ENCODE results near the gene CLNK.

The CLNK gene, protein sequence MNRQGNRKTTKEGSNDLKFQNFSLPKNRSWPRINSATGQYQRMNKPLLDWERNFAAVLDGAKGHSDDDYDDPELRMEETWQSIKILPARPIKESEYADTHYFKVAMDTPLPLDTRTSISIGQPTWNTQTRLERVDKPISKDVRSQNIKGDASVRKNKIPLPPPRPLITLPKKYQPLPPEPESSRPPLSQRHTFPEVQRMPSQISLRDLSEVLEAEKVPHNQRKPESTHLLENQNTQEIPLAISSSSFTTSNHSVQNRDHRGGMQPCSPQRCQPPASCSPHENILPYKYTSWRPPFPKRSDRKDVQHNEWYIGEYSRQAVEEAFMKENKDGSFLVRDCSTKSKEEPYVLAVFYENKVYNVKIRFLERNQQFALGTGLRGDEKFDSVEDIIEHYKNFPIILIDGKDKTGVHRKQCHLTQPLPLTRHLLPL

GRCh38 chr4:10684631-10685030, at the start of gene CLNK:
CLNK (minus strand) TSS chr4:10684768; CDS start chr4:10667869, 16,899 bp downstream.
- DNase-seq (ENCODE audit: low read depth in 2 of 2): no peak

DNA sequence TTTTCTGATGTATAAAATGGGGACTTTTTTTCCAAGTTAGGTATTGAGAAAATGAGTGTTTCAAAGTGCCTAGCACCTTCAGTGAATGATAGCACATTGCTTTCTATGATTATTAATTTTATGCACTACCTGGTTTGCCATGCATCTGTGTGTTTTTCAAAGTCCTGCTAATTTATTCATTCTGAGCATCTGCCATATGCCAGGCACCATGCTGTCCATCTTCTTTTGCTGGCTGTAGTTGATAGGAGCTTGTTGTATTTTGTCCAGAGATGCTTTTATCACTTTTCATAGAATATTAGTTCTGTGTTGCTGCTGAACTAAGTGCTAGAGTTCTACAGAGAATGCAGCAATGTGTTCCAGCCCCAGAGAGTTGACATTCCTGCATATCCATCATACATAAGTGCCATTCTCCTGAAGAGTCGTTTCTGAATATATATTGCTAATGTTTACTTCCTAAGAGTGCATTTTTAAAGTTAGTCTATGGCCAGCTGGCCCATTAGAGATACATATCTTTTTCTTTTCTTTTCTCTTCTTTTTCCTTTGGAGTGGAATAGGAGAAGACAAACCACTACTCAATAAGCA, 49.0 kb upstream of the CLNK start:
- DNase-seq (ENCODE audit: low read depth in 2 of 2): no peak

- no peak for DNase-seq (ENCODE audit: low read depth in 2 of 2)
Measured at GRCh38 chr4:10732914-10733415, 48.4 kb upstream of the CLNK start.

- DNase-seq (ENCODE audit: low read depth in 2 of 2): no peak
Measured at GRCh38 chr4:10732235-10732913, 47.8 kb upstream of the CLNK start.

DNA sequence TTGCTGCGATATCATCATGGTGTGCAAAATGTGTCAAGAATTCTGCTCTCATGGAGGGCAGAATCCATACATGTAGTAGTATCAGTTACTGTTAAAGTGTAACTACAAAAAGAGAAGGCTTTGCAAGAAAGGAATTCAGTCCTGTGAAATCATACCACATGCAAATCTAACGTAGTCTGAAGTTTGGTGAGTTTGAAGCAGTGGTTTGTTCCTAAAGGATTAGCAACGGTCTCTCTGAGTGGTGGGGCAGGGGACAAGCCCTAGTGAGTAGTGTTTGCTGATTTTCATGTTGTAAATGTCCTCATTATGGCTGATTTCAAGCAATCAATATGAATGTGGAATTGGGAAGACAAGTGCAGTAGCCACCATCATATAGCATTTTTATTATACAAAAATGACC, 47.1 kb upstream of the CLNK start:
- DNase-seq (ENCODE audit: low read depth in 2 of 2): no peak

DNA sequence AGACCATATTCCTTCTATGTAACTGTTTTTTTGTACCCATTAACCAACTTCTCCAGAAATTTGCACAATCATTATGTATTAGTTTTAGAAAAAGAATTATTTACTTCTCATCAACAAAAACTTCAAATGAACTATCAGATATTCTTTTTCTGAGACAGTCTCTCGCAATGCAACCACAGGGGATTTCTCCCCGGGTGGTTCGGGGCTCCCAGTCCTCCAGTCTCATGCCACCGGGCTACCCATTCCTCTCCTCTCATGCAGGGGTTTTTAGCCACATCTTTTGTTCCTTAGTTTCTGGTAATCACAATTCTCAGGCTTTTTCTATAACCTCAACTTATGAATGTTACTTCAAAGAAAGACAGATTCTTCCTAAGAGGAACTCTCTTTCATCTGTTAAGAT, 46.6 kb upstream of the CLNK start:
- DNase-seq (ENCODE audit: low read depth in 2 of 2): no peak

DNA sequence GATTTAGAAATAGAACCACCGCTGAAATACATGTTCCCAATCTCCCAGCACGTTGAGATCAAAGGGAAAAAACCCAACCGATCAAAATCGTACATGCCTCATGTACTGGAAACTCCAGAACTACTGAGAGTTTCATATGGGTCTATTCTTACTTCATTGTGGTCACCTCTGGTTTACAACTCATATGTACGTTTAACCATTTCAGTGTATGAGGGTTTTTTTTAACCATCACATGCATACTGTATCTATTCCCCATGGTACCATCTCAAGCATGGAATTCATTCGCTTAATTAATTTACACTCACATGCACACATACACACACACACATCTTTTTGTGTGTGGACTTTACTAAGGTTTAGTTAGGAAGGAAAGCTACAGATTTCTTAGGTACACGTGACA, 46.0 kb upstream of the CLNK start:
- DNase-seq (ENCODE audit: low read depth in 2 of 2): no peak

- no peak for DNase-seq (ENCODE audit: low read depth in 2 of 2)
Measured at GRCh38 chr4:10730019-10730418, 45.5 kb upstream of the CLNK start.

- no peak for DNase-seq (ENCODE audit: low read depth in 2 of 2)
Measured at GRCh38 chr4:10729366-10729765, 44.8 kb upstream of the CLNK start.

DNA sequence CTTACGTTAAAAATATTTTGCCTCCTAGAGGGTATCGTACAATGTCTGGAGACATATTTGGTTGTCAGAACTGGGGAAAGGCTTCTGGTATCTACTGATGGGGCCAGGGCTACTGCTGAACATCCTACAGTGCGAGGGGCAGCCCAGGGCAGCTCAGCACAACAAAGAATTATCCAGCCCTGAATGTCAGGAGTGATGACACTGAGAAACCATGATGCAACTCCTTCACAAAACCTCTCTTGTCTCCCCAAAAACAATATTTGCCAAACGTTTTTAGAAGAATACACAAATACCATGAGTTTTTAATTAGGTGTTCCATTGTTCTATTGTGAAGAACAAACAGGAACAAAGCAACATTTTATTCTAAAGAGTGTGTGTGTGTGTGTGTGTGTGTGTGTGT, 43.4 kb upstream of the CLNK start:
- no peak for DNase-seq (ENCODE audit: low read depth in 2 of 2)

- DNase-seq (ENCODE audit: low read depth in 2 of 2): no peak
Measured at GRCh38 chr4:10727140-10727880, 42.7 kb upstream of the CLNK start.

DNA sequence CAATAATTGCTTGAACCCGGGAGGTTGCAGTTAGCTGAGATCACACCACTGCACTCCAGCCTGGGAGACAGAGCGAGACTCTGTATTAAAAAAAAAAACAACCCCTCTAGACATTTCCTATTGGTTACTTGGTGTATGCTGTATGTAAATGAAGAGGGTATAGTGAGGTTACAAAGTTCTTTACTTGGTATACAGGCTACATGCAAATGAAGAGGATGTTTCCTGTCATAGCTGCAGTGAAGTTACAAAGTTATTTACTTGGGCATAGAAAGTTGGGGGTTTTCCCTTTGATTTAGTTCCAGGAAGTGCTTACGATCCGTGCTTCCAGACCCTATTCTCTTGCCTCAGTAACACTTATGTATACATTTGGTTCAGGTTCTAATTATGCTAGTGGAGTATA, 38.4 kb upstream of the CLNK start:
- DNase-seq (ENCODE audit: low read depth in 2 of 2): no peak

GRCh38 chr4:10721616-10722015, 37.0 kb upstream of the CLNK start:
- no peak for DNase-seq (ENCODE audit: low read depth in 2 of 2)

DNA sequence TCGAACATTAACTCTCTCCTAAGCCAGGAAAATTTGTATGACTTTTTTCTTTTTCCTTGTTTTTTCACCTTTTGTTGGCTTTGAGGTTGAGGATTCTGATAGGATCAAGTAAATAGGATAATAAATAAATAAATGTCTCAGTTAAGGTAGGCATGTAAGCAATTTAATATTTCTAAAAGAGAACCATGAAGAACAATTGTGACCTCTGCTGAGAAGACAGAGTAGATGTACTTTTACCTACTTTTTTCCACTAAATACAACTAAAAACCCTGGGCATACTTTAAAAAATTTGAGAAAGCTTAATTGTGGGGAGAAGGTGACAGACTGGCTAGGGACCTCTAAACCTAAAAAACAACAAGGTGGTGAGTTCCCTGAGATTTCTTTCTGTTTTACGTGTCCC, 31.6 kb upstream of the CLNK start:
- no peak for DNase-seq (ENCODE audit: low read depth in 2 of 2)

- no peak for DNase-seq (ENCODE audit: low read depth in 2 of 2)
Measured at GRCh38 chr4:10715696-10716095, 31.1 kb upstream of the CLNK start.

DNA sequence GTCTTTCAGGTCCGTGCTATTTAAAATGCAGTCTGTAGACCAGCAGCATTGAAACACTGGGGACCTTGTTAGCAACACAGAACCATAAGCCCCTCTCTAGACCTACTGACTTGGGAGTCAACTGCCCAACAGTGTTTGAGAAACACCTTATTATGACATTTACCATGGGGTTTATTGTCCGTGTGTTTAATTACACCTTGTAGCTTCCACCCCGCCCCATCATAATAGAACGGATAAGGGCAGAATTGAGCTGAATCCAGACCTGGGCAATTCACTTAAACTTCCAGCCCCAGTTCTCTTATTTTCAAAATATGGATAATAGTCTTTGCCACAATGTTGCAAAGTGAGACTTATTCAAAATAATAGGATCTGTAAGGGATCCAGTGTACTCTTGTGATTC, 30.6 kb upstream of the CLNK start:
- DNase-seq (ENCODE audit: low read depth in 2 of 2): no peak

DNA sequence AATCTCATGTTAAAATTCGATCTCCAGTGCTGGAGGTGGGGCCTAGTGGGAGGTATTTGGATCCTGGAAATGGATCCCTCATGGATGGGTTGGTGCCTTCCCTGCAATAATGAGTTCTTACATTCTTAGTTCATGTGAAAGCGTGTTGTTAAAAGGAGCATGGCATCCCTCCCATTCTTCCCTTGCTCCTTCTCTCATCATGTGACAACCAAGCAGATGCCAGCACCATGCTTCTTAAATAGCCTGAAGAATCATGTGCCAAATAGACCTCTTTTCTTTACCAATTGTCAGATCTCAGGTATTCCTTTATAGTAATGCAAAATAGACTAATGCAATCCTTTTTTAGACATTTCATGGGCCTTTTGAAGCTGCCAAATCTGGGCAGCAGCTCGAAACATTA, 29.0 kb upstream of the CLNK start:
- DNase-seq (ENCODE audit: low read depth in 2 of 2): no peak

GRCh38 chr4:10706236-10706635, 21.7 kb upstream of the CLNK start:
- no peak for DNase-seq (ENCODE audit: low read depth in 2 of 2)

DNA sequence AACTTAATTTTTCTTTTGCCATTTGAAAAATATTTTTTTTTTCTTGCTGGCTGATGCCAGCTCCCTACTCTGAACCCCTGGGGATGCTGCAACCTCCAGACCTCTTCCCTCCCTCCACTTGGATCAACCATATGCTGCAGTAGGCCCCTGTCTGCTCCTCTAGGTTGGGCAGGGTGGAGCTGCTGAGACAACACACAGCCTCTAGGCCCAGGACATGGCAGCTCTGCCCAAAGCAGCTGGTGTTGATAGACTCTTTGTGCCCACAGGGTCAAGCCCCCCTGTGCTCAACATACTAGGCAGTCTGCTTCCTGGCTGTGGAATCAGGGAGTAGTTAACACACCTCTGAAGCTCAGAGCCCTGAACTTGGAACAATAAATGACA, 19.9 kb upstream of the CLNK start:
- no peak for DNase-seq (ENCODE audit: low read depth in 2 of 2)

DNA sequence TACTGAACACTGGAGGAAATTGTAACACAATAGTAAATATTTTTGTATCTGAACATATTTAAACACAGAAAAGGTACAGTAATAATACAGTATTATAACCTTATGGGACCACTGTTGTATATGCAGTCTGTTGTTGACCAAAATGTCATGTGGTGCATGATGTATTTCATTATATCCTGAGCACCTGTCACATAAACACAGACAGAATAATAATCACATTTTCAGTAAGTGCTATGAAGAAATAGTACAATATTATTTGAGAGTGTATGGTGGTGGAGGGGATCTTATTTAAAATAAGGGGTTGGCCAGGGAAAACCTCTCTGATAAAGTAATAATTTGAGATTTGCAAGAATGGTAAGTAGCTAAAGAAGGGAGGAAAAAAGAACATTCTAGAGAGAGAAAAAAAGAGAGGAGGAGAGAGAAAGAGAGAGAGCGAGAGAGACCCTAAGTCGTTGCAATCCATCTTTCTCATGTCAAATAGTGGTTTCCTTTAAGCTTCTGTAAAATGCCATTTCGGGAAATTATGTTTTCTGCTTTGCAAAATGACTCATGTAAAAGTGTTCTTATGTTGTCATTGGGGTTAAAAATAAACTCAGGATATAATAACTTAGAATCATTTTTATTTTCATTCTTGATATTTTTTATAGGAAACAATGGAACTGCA, 19.3 kb upstream of the CLNK start:
- no peak for DNase-seq (ENCODE audit: low read depth in 2 of 2)

- DNase-seq (ENCODE audit: low read depth in 2 of 2): no peak
Measured at GRCh38 chr4:10703156-10703555, 18.6 kb upstream of the CLNK start.
